ENCODE results near the gene DCC.

DCC gene

DNA sequence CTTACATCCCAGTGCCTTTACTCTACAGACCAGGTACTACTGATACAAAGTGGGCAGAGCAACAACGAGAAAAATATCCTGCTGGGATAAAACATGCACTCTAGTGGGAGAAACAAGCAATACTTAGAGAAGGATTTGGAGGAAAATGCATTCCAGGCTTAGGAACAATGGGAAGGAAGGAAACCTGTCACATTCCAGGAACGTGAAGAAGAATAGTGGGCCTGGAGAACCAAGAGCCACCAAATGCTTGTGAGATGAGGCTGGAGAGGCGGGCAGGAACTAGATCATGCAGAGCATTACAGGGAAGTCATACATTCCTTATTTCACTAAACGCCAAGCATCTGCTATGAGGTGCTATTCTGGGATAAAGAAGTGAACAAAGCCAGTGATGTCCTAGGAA lies 342.3 kb downstream of the DCC start:
- DNase-seq (ENCODE audit: low spot score), result no peak

DNA sequence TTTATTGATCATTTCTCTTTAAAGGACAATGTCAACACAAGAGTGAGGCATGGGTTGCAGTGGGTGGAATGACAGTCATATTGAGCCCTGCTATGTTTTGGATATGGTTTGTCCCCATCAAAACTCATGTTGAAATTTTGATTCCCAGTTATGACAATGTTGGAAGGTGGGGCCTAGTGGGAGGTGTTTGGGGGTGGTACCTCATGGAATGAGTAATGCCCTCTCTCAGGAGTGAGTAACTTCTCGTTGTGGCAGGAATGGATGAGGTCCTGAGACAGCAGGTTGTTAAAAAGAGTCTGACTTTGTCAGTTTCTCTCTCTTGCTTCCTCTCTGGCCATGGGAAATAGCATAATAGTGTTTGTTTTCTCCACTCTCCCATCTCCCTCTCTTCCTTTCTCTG lies 345.3 kb downstream of the DCC start:
- Histone ChIP-seq H3K4me3 (no peak overlapping the region), H3K27ac (no peak overlapping the region)
- DNase-seq (ENCODE audit: low spot score), result no peak
- TF ChIP-seq, protein P1, sequence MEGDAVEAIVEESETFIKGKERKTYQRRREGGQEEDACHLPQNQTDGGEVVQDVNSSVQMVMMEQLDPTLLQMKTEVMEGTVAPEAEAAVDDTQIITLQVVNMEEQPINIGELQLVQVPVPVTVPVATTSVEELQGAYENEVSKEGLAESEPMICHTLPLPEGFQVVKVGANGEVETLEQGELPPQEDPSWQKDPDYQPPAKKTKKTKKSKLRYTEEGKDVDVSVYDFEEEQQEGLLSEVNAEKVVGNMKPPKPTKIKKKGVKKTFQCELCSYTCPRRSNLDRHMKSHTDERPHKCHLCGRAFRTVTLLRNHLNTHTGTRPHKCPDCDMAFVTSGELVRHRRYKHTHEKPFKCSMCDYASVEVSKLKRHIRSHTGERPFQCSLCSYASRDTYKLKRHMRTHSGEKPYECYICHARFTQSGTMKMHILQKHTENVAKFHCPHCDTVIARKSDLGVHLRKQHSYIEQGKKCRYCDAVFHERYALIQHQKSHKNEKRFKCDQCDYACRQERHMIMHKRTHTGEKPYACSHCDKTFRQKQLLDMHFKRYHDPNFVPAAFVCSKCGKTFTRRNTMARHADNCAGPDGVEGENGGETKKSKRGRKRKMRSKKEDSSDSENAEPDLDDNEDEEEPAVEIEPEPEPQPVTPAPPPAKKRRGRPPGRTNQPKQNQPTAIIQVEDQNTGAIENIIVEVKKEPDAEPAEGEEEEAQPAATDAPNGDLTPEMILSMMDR (IDR thresholded peaks at IDR 0.05), result no peak

More for the DNA sequence above, 342.3 kb downstream of the DCC start:
- no peak overlapping the region for H3K4me3 ChIP-seq
- no peak overlapping the region for H3K27ac ChIP-seq
- TF ChIP-seq, protein P1 (IDR thresholded peaks at IDR 0.05), result no peak

DNA sequence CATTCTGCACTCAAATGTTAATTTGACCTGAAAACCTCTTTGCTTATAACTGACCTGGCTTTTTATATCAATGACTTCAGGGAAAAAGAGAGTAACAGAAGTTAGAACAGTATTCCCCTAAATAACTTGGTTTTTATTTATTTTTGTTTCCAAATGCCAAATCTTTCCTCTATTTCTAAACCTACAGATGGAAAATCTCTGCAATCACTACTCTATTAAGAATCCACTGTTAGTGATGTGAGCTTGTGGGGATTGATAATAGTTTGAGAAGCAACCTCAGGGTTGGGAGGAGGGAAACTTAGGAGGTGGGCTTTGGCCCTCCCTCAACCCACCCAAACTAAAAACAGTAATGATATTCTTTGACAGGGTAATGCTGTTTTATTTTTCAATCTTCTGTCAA lies 351.8 kb downstream of the DCC start:
- TF ChIP-seq, protein P1 (IDR thresholded peaks at IDR 0.05), result no peak
- Histone ChIP-seq H3K27ac (no peak overlapping the region), H3K4me3 (no peak overlapping the region)
- DNase-seq (ENCODE audit: low spot score), result no peak

DNA sequence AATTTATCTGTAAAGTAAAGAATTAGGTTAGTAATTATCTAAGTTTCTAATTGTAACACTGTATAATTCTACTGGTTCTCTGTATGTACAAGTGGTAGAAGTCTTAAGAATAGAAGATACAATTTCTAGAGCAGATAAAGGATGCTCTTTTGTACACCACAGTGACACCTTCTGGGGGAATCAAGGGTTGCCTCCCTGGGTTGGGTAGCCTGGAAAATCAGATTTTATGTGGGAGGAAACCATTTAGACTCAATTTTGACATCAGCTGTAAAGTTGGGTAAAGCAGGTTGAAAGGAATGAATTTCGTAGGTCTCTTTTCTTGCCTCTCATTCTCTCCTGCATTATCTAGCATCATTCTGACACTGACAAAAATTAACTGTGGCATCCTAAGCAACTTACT lies 354.8 kb downstream of the DCC start:
- Histone ChIP-seq H3K4me3 (no peak overlapping the region), H3K27ac (no peak overlapping the region)
- no peak for DNase-seq (ENCODE audit: low spot score)
- TF ChIP-seq, protein P1 (IDR thresholded peaks at IDR 0.05), result no peak

DNA sequence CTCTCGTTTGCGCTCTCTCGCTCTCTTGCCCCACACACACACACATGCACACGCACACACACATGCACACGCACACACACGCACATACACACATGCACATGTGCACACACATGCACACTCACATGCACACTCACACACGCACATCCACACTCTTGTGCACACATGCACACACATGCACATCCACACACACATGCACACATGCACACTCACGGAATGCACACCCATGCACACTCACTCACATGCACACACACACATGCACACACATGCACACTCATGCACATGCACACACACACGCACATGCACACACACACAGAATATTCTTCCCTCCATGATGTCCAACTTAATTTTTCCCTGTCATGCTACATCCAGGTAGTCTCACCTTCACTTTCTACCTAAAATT lies 360.1 kb downstream of the DCC start:
- DNase-seq (ENCODE audit: low spot score), result no peak
- H3K27ac ChIP-seq, result no peak overlapping the region
- TF ChIP-seq, protein P1 (IDR thresholded peaks at IDR 0.05), result no peak
- no peak overlapping the region for H3K4me3 ChIP-seq

DNA sequence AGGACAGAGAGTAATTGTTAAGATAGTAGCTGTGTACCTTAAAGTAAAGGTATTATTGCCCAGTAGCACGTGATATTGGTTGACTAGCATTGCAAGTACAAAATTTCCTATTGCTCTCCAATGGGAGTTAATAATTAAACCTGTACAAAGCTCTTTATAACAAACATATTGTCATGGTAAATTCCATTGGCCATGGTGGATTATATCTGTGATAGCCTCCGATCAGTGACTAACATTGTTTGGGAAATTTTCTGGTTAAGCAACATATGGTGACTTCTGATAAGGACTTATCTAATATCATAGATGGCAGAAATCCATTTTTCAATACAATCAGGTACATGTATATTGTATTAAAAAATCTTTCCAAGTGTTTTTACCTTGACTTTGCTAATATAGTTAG lies 360.8 kb downstream of the DCC start:
- Histone ChIP-seq H3K4me3 (no peak overlapping the region), H3K27ac (no peak overlapping the region)
- TF ChIP-seq, protein P1 (IDR thresholded peaks at IDR 0.05), result no peak
- DNase-seq (ENCODE audit: low spot score), result no peak

DNA sequence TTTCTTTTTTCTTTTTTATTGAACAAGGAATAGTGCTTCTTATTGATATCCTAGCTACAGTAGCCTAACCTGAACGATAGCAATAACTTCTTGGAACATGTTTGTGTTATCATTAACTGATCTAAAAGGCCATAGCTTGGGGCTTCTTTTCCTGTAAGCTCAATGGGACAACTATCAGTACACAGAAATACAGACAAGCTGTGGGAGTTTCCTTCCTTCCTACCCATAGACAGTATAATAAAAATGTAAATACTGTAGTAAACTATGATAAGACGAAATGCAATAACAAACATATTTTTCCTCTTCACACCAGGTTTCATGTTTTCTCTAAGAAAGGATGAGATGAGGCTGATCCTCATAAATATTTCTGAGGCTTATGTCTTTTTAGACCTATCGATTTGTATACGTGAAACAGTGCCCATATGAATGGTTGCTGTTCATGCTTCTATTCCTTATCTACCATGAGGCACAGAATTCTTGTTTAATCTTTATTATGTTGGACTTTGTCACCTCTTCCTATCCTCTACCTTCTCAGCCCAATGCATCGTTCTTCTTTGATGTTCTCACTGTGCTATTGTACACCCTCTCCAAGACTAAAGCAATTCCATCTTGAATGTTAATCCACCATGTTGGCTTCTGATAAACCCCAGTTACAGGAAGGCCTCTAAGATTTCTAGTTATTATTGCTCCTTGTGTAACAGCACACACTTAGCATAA lies 361.4 kb downstream of the DCC start:
- no peak for DNase-seq (ENCODE audit: low spot score)

More for the DNA sequence above, 361.4 kb downstream of the DCC start:
- H3K27ac ChIP-seq, result no peak overlapping the region
- TF ChIP-seq, protein P1 (IDR thresholded peaks at IDR 0.05), result no peak
- no peak overlapping the region for H3K4me3 ChIP-seq
